K562 (cell line): ENCODE measurements around the gene WIPF2. TPM values are rescaled to one million over a fixed set of nuclear protein-coding genes. Genes with fewer than 3 reads are reported as not detected.
"Not testable (repeated sequence)": the region's sequence is repeated elsewhere in the genome, so short reads cannot be mapped to it uniquely, and the experiment has no call there.

Source experiments
- ATAC-seq: fragments of 200-7000 bp; cut with Tn5 transposase; 3 replicates; pipeline ENCODE4 v1.9.1; 2020; ENCODE audit warnings: moderate library complexity
- BruUV-seq: library from RNA; stranded (reverse); fragments of 400-500 nt; replicated peaks from 2 replicates; lab custom pipeline; 2021; lab: Mats Ljungman, UMichigan
- CTCF ChIA-PET: fragments of 300-600 bp; formaldehyde crosslinking; extraction: SDS; loops from one replicate; lab custom pipeline; 2021; ENCODE audit warnings: low intra/inter-chr PET ratio; lab: Yijun Ruan, JAX
- POLR2A ChIA-PET: fragments of 300-600, 350-650 bp; sonication (Branson Sonifier 250); formaldehyde crosslinking; extraction: SDS; loops from one replicate; lab custom pipeline; 2021; ENCODE audit warnings: antibody characterized with exemption, inconsistent platforms; lab: Yijun Ruan, JAX
- DNase-seq, 4 experiments: peaks; one replicate each; pipeline versions ENCODE4 v3.0.0 to v3.0.0-alpha.2; 2011 to 2018; ENCODE audit warnings: low spot score in 3 of 4, mixed read lengths in 3 of 4; ENCODE audit errors: extremely low read depth in 1 of 4
- FAIRE-seq: peaks from 2 replicates; lab custom pipeline; 2011; peaks lifted over from hg19 to GRCh38; lab: Jason Lieb, UNC
- H2AFZ ChIP-seq: 2 replicates; pipeline ENCODE4 v1.6.0; 2011; ENCODE audit warnings: low read depth, low read length, control low read depth, inconsistent platforms
- H3K27ac ChIP-seq: fragments of 200-600 bp; 3 replicates; pipeline ENCODE4 v1.8.0; 2011; ENCODE audit warnings: low read depth, mild to moderate bottlenecking, control low read depth, inconsistent platforms, low read length, moderate library complexity, mixed read lengths; ENCODE audit errors: extremely low read depth
- H3K27me3 ChIP-seq, 2 experiments: fragments of 300-600 bp in 1 of 2; 2 replicates in 1 of 2; 3 replicates in 1 of 2; pipeline versions ENCODE4 v1.6.0 to v1.8.0; 2011; ENCODE audit warnings: inconsistent platforms in 2 of 2, low read length in 2 of 2, mild to moderate bottlenecking in 1 of 2, mixed read lengths in 1 of 2, moderate library complexity in 1 of 2; ENCODE audit not compliant: control insufficient read depth in 2 of 2, insufficient read depth in 2 of 2
- H3K36me3 ChIP-seq: fragments of 300-600 bp; 3 replicates; pipeline ENCODE4 v1.8.0; 2011; ENCODE audit warnings: mild to moderate bottlenecking, low read length, inconsistent platforms; ENCODE audit not compliant: control insufficient read depth, insufficient read depth
- H3K4me1 ChIP-seq, 2 experiments: fragments of 200-600 bp in 1 of 2; replicated peaks in 1 of 2; 2 replicates in 1 of 2; 3 replicates in 1 of 2; pipeline versions ENCODE4 v1.5.1 to v1.8.0; 2011; ENCODE audit warnings: inconsistent platforms in 2 of 2, low read length in 2 of 2, mild to moderate bottlenecking in 1 of 2, mixed read lengths in 1 of 2, moderate library complexity in 1 of 2; ENCODE audit not compliant: control insufficient read depth in 2 of 2, insufficient read depth in 2 of 2
- H3K4me2 ChIP-seq: 2 replicates; pipeline ENCODE4 v1.6.1; 2011; ENCODE audit warnings: low read length, control low read depth, inconsistent platforms, mixed read lengths; ENCODE audit not compliant: insufficient read depth
- H3K4me3 ChIP-seq: fragments of 200-600 bp; sonication (generic), shearing (Covaris generic); 2 replicates; pipeline ENCODE4 v1.5.1; 2016; ENCODE audit warnings: control low read depth, inconsistent platforms
- H3K79me2 ChIP-seq: fragments of 200-600 bp; 3 replicates; pipeline ENCODE4 v1.8.0; 2011; ENCODE audit warnings: low read length, inconsistent platforms; ENCODE audit not compliant: control insufficient read depth, insufficient read depth
- H3K9ac ChIP-seq, 2 experiments: 2 replicates each; pipeline versions ENCODE4 v1.6.0 to v1.6.1; 2011; ENCODE audit warnings: low read depth in 2 of 2, low read length in 2 of 2, control low read depth in 1 of 2, inconsistent platforms in 1 of 2, mild to moderate bottlenecking in 1 of 2, mixed read lengths in 1 of 2; ENCODE audit not compliant: insufficient read depth in 1 of 2
- H3K9me1 ChIP-seq: one replicate; pipeline ENCODE4 v1.6.0; 2011; ENCODE audit warnings: inconsistent platforms, mild to moderate bottlenecking, low read length, moderate library complexity; ENCODE audit not compliant: control insufficient read depth, insufficient read depth
- H3K9me3 ChIP-seq: replicated peaks from 2 replicates; pipeline ENCODE4 v1.5.1; 2011; ENCODE audit warnings: low read depth, low read length, inconsistent platforms; ENCODE audit not compliant: control insufficient read depth, insufficient read depth
- H4K20me1 ChIP-seq: replicated peaks from 2 replicates; pipeline ENCODE4 v1.6.1; 2011; ENCODE audit warnings: low read length, inconsistent platforms, mixed read lengths; ENCODE audit not compliant: control insufficient read depth, insufficient read depth
- ARHGAP35 ChIP-seq: fragments of 450-650 bp; IDR thresholded peaks from 2 replicates; pipeline ENCODE4 v1.6.1; 2018; ENCODE audit not compliant: partially characterized antibody
- GTF2F1 ChIP-seq: IDR thresholded peaks from 2 replicates; pipeline ENCODE4 v1.6.1; 2011; ENCODE audit warnings: low read depth, low read length, improper control_type of control experiment
- SETDB1 ChIP-seq: IDR thresholded peaks from one replicate; pipeline ENCODE4 v1.6.1; 2012; ENCODE audit warnings: low read length, control low read depth, inconsistent platforms
- ZNF3 ChIP-seq: fragments of 250-450 bp; sonication (Bioruptor Pico); IDR thresholded peaks from 2 replicates; pipeline ENCODE4 v1.5.0; 2021; ENCODE audit warnings: mild to moderate bottlenecking, moderate library complexity
- ZNF764 ChIP-seq: fragments of 250-450 bp; sonication (Bioruptor Pico); IDR thresholded peaks from 2 replicates; pipeline ENCODE4 v1.4.0; 2020; ENCODE audit warnings: low read depth, mild to moderate bottlenecking, moderate library complexity
- WGBS: fragments of 100-300 bp; shearing (Covaris generic); methylation state at CpG from one replicate; pipeline ENCODE4 v1.1.6; 2016; ENCODE audit warnings: low coverage, mixed read lengths; ENCODE audit not compliant: insufficient coverage; ENCODE audit errors: missing lambda C conversion rate; 5-methylcytosine and 5-hydroxymethylcytosine counted together
- in situ Hi-C: fragments of 300-500 bp; cut with MboI; formaldehyde crosslinking; loops from 4 replicates; pipeline ENCODE4 v1.15.0; 2018; ENCODE audit warnings: inconsistent platforms, mixed read lengths
- intact Hi-C: fragments of 100-400 bp; cut with micrococcal nuclease; formaldehyde crosslinking; loops from 2 replicates; pipeline ENCODE4 v1.14.2; 2022
- polyA plus RNA-seq, 8 experiments: library from polyadenylated mRNA; depleted of rRNA in 4 of 8; stranded (reverse) in 5 of 8; unstranded in 3 of 8; fragments of >200 nt; fragmentation: Nextera tagmentation in 2 of 8; fragmentation: Illumina TruSeq in 1 of 8; extraction: Ambion mirVana in 2 of 8; extraction: Trizol in 1 of 8; gene quantifications; 2 replicates each; pipeline versions ENCODE4 v1.2.1 to v1.2.3, GENCODE V29; 2011 to 2014; ENCODE audit warnings: inconsistent platforms in 1 of 8, missing spikeins in 1 of 8
- total RNA-seq, 7 experiments: library from RNA; depleted of rRNA in 6 of 7; stranded (reverse); fragments of >200 nt in 6 of 7; fragmentation: Illumina TruSeq in 2 of 7; extraction: Trizol in 2 of 7; gene quantifications; 2 replicates each; pipeline versions ENCODE4 v1.2.1 to v1.2.3, GENCODE V29; 2011 to 2021; ENCODE audit warnings: low replicate concordance in 1 of 7
- TF ChIP-seq, protein P1 (sequence below): sonication (generic); formaldehyde crosslinking; IDR thresholded peaks from 2 replicates; pipeline ENCODE4 v1.4.0; 2020; ENCODE audit warnings: mild to moderate bottlenecking, missing genetic modification reagents

The WIPF2 gene
- total and polyA plus RNA-seq, 9 of the 15 experiments (the other 6 are each of a cell fraction or from before 2014, with no cell fraction given): 3.6 to 15.0 (median 5.3) TPM

DNA sequence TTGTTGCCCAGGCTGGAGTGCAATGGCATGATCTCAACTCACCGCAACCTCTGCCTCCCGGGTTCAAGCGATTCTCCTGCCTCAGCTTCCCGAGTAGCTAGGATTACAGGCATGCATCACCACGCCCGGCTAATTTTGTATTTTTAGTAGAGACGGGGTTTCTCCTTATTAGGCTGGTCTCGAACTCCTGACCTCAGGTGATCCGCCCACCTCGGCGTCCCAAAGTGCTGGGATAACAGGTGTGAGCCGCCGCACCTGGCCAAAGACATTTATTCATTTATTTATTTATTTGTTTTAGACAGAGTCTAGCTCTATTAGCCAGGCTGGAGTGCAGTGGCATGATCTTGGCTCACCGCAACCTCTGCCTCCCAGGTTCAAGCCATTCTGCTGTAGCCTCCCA, 10.0 kb downstream of the WIPF2 start:
- H3K4me1 ChIP-seq, H3K4me3 ChIP-seq, H3K4me2 ChIP-seq, ATAC-seq, H3K9ac ChIP-seq, H3K27me3 ChIP-seq, DNase-seq, in situ Hi-C loops, H3K27ac ChIP-seq, FAIRE-seq, BruUV-seq, CTCF ChIA-PET, POLR2A ChIA-PET, intact Hi-C loops, H3K9me3 ChIP-seq, H2AFZ ChIP-seq, H4K20me1 ChIP-seq, H3K9me1 ChIP-seq: not testable (repeated sequence)
- WGBS: 95% methylated on average over 10 of the region's 14 CpGs
- H3K36me3 ChIP-seq: peaks cover 14% of the 10 kb centered on the region; the same call in 2 of the 3 replicates
- peaks cover 34% of the 10 kb centered on the region for H3K79me2 ChIP-seq

DNA sequence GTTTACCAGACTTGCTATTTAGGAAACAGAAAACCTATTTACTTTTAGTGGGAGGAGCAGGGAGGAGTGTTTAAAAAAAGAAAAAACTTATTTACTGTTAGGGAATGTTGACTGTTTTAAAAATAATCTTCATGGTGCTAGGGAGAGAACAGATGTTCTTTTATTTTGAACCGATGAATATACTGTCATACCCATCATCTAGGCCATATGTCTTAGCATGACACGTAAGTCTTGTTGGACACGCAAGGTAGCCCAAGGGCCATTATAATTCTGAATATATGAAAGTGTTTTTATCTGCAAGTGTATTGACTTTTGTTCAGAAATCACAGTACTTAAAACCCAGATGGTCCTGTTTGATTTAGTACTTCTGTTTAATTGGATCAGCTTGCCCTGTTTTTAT, 11.6 kb downstream of the WIPF2 start:
- Histone ChIP-seq H3K36me3 (peaks cover 19% of the 10 kb centered on the region; the same call in 2 of the 3 replicates), H3K4me1 (no peaks in the 10 kb centered on the region; a peak in 1 of 5 replicates), H3K9me3 (no peaks in the 10 kb centered on the region), H3K4me2 (no peak overlapping the region), H2AFZ (no peak overlapping the region), H3K4me3 (no peak overlapping the region), H4K20me1 (no peaks in the 10 kb centered on the region), H3K9ac (no peak overlapping the region), H3K27ac (no peak overlapping the region), H3K27me3 (no peaks in the 10 kb centered on the region), H3K9me1 (no peaks in the 10 kb centered on the region), H3K79me2 (peaks cover 20% of the 10 kb centered on the region; the same call in 2 of the 3 replicates)
- intact Hi-C loops: no loop called here
- WGBS: 83% methylated on average over 3 of the region's 3 CpGs
- POLR2A ChIA-PET: interaction anchor here (0.8 to 3.5 kb wide), 5 partner anchors 11 to 24 kb away, joined by 3 to 16 read pairs (median 3); partner anchors contain the start of gene WIPF2
- BruUV-seq: no TSS peak
- no peak for ATAC-seq
- DNase-seq: no peak
- FAIRE-seq: no peak
- TF ChIP-seq ARHGAP35 (no peak), SETDB1 (no peak), ZNF3 (CRISPR knock-in tag) (no peak), GTF2F1 (no peak), ZNF764 (CRISPR knock-in tag) (no peak)
- TF ChIP-seq, protein P1, sequence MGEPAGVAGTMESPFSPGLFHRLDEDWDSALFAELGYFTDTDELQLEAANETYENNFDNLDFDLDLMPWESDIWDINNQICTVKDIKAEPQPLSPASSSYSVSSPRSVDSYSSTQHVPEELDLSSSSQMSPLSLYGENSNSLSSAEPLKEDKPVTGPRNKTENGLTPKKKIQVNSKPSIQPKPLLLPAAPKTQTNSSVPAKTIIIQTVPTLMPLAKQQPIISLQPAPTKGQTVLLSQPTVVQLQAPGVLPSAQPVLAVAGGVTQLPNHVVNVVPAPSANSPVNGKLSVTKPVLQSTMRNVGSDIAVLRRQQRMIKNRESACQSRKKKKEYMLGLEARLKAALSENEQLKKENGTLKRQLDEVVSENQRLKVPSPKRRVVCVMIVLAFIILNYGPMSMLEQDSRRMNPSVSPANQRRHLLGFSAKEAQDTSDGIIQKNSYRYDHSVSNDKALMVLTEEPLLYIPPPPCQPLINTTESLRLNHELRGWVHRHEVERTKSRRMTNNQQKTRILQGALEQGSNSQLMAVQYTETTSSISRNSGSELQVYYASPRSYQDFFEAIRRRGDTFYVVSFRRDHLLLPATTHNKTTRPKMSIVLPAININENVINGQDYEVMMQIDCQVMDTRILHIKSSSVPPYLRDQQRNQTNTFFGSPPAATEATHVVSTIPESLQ: no peak
- in situ Hi-C loops: no loop called here
- CTCF ChIA-PET: interaction anchor here (0.6 kb wide), 1 partner anchor 50 kb away, joined by 4 read pairs; no protein-coding TSS in a partner anchor

GRCh38 chr17:40231928-40232327, 12.8 kb downstream of the WIPF2 start:
- H4K20me1 ChIP-seq, H3K4me2 ChIP-seq, in situ Hi-C loops, BruUV-seq, H3K4me1 ChIP-seq, intact Hi-C loops, H2AFZ ChIP-seq, H3K27me3 ChIP-seq, H3K4me3 ChIP-seq, H3K9ac ChIP-seq, DNase-seq, FAIRE-seq, H3K27ac ChIP-seq, ATAC-seq, H3K9me3 ChIP-seq, H3K9me1 ChIP-seq: not testable (repeated sequence)
- ChIA-PET POLR2A (interaction anchor here (3.5 kb wide), 1 partner anchor 10 kb away, joined by 16 read pairs; no protein-coding TSS in a partner anchor), CTCF (interaction anchor here (0.7 kb wide), 1 partner anchor 24 kb away, joined by 5 read pairs; no protein-coding TSS in a partner anchor)
- Histone ChIP-seq H3K36me3 (peaks cover 19% of the 10 kb centered on the region; the same call in 2 of the 3 replicates), H3K79me2 (0 out of 3 replicates have a peak, but pooled peaks cover 16% of the 10 kb centered on the region)
- 71% methylated on average over 2 of the region's 4 CpGs for WGBS
